NOMO-1 (cell line): ENCODE measurements around the gene MRPL52.
A peak's percentile ranks its signal among the peaks of the same experiment; 100 is the strongest.
"Not testable (repeated sequence)": the region's sequence is repeated elsewhere in the genome, so short reads cannot be mapped to it uniquely, and the experiment has no call there.

Experiments used
- DNase-seq, 2 experiments: peaks; one replicate each; lab custom pipeline; 2025; ENCODE audit not compliant: unreplicated experiment in 2 of 2; lab: John Stamatoyannopoulos, UW

MRPL52 gene

GRCh38 chr14:22808388-22809209 is 21.1 kb upstream of the MRPL52 start:
- no peak for DNase-seq

- peak; percentile 42 to 53 for DNase-seq
Measured at GRCh38 chr14:22811722-22812121, 18.0 kb upstream of the MRPL52 start.

- DNase-seq, result no peak
Measured at GRCh38 chr14:22812744-22813143, 16.9 kb upstream of the MRPL52 start.

- DNase-seq, result no peak
Measured at GRCh38 chr14:22813145-22813544, 16.5 kb upstream of the MRPL52 start.

GRCh38 chr14:22814373-22814772 is 15.3 kb upstream of the MRPL52 start:
- no peak for DNase-seq

GRCh38 chr14:22814941-22815713 is 14.6 kb upstream of the MRPL52 start, which contains the start of gene SLC7A7:
SLC7A7 (minus strand) TSS chr14:22815435; CDS start chr14:22813398, 2,037 bp downstream.
- peak; percentile 60 to 71 for DNase-seq

GRCh38 chr14:22819151-22819988 is 10.3 kb upstream of the MRPL52 start:
- no peak for DNase-seq

- DNase-seq, result no peak
Measured at GRCh38 chr14:22820731-22821130, 9.0 kb upstream of the MRPL52 start.

- no peak for DNase-seq
Measured at GRCh38 chr14:22821193-22822015, 8.3 kb upstream of the MRPL52 start.

GRCh38 chr14:22822016-22822570 is 7.6 kb upstream of the MRPL52 start:
- DNase-seq, result no peak

- peak; percentile 42 to 45 for DNase-seq
Measured at GRCh38 chr14:22822571-22823098, 7.1 kb upstream of the MRPL52 start.

- DNase-seq, result no peak
Measured at GRCh38 chr14:22824711-22825359, 4.9 kb upstream of the MRPL52 start.

- DNase-seq, result not testable (repeated sequence)
Measured at GRCh38 chr14:22829076-22829660, 519 bp upstream of the MRPL52 start.

- no peak for DNase-seq
Measured at GRCh38 chr14:22830443-22831010, 840 bp downstream of the MRPL52 start.

GRCh38 chr14:22835505-22835904 is 5.8 kb downstream of the MRPL52 start:
- no peak for DNase-seq

- DNase-seq, result peak in 1 of 2 experiments; percentile 24
Measured at GRCh38 chr14:22836301-22837113, 6.8 kb downstream of the MRPL52 start, which contains the start of gene MMP14. MMP14 (plus strand) TSS chr14:22836585; CDS start chr14:22836818, 233 bp downstream.

- peak in 1 of 2 experiments; percentile 15 for DNase-seq
Measured at GRCh38 chr14:22837114-22837749, 7.5 kb downstream of the MRPL52 start.
